Upper lobe of left lung (tissue), 4 donors: Measurements from ENCODE around the gene ARHGAP15.

Source experiments
- EP300 ChIP-seq, 4 donors: sonication (generic); formaldehyde crosslinking; IDR thresholded peaks; one replicate each; pipeline ENCODE4 v1.5.1; 2017; ENCODE audit warnings: antibody characterized with exemption in 4 of 4, control low read depth in 2 of 4
- POLR2AphosphoS5 ChIP-seq, 2 donors: sonication (generic); formaldehyde crosslinking; IDR thresholded peaks; one replicate each; pipeline ENCODE4 v1.5.1; 2017; ENCODE audit warnings: antibody characterized with exemption in 2 of 2
- TF ChIP-seq, protein P1 (sequence below), 6 experiments: fragments of 450-650 bp in 4 of 6; fragments of 200-600 bp in 2 of 6; sonication (generic) in 2 of 6; IDR thresholded peaks; one replicate each; pipeline ENCODE4 v1.5.1; 2016 to 2019; ENCODE audit warnings: antibody characterized with exemption in 6 of 6

DNA sequence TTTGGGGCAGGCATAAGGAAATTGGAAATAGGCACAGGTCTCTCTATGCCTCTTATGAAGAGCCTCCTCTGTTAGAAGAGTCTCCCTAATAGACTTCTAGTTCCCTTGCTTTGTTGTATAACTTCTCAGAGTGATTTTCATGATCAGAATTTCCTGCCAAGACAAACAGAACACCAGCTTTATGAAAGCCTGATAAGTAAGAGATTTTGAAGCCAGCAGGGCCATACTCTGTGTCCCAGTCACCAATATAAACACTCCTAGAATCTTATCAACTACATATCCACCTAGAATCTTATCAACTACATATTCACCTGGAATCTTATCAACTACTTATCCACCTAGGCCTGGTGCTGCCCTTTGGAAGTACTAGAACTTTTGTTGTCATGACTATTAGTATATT lies 579.5 kb downstream of the ARHGAP15 start:
- TF ChIP-seq, protein P1, sequence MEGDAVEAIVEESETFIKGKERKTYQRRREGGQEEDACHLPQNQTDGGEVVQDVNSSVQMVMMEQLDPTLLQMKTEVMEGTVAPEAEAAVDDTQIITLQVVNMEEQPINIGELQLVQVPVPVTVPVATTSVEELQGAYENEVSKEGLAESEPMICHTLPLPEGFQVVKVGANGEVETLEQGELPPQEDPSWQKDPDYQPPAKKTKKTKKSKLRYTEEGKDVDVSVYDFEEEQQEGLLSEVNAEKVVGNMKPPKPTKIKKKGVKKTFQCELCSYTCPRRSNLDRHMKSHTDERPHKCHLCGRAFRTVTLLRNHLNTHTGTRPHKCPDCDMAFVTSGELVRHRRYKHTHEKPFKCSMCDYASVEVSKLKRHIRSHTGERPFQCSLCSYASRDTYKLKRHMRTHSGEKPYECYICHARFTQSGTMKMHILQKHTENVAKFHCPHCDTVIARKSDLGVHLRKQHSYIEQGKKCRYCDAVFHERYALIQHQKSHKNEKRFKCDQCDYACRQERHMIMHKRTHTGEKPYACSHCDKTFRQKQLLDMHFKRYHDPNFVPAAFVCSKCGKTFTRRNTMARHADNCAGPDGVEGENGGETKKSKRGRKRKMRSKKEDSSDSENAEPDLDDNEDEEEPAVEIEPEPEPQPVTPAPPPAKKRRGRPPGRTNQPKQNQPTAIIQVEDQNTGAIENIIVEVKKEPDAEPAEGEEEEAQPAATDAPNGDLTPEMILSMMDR (IDR thresholded peaks at IDR 0.05), result no peak
- TF ChIP-seq EP300 (IDR thresholded peaks at IDR 0.05) (no peak), POLR2AphosphoS5 (IDR thresholded peaks at IDR 0.05) (no peak)
